Stimulated activated naive CD8-positive, alpha-beta T cell treated with anti-CD3 and anti-CD28 coated beads, Interleukin-15, Interleukin-2, amounts not matched to agents 100 ng/mL and 50 ng/mL, for 24 hours (primary cell): ENCODE data around the gene GLIPR1.
"Not testable (repeated sequence)": the region's sequence is repeated elsewhere in the genome, so short reads cannot be mapped to it uniquely, and the experiment has no call there.

Source experiments
- H3K27ac Mint-ChIP-seq: one replicate; pipeline ENCODE4 v1.8.0; 2021; ENCODE audit warnings: mild to moderate bottlenecking, mixed read lengths
- H3K27me3 Mint-ChIP-seq: one replicate; pipeline ENCODE4 v1.8.0; 2021; ENCODE audit warnings: mixed read lengths
- H3K36me3 Mint-ChIP-seq: one replicate; pipeline ENCODE4 v1.8.0; 2021; ENCODE audit warnings: low read depth, mixed read lengths
- H3K4me1 Mint-ChIP-seq: one replicate; pipeline ENCODE4 v1.8.0; 2021; ENCODE audit warnings: low read depth, mixed read lengths
- H3K4me3 Mint-ChIP-seq: one replicate; pipeline ENCODE4 v1.8.0; 2021; ENCODE audit warnings: mild to moderate bottlenecking, mixed read lengths
- H3K9me3 Mint-ChIP-seq: one replicate; pipeline ENCODE4 v1.8.0; 2021; ENCODE audit warnings: mixed read lengths

Gene GLIPR1

GRCh38 chr12:75480469-75480949 lies at the start of gene GLIPR1:
Gene GLIPR1, plus strand, starts transcription at chr12:75480755. Its CDS starts 126 bp downstream, at chr12:75480881.
- Mint-ChIP-seq H3K36me3 (peaks cover 23% of the 10 kb centered on the region), H3K9me3 (no peaks in the 10 kb centered on the region), H3K27me3 (no peaks in the 10 kb centered on the region), H3K4me1 (peaks cover 95% of the 10 kb centered on the region), H3K4me3 (peak within 1 kb of the TSS; percentile 96), H3K27ac (peak within 1 kb of the TSS; percentile 97)

- Mint-ChIP-seq H3K36me3 (no peaks in the 10 kb centered on the region), H3K27me3 (no peaks in the 10 kb centered on the region), H3K4me3 (no peak overlapping the region), H3K4me1 (no peaks in the 10 kb centered on the region), H3K27ac (no peak overlapping the region), H3K9me3 (peaks cover 13% of the 10 kb centered on the region)
Observed at GRCh38 chr12:75432924-75433323, 47.6 kb upstream of the GLIPR1 start.

GRCh38 chr12:75437564-75437963 lies 43.0 kb upstream of the GLIPR1 start:
- Mint-ChIP-seq H3K27ac (no peak overlapping the region), H3K4me3 (no peak overlapping the region), H3K4me1 (peaks cover 4% of the 10 kb centered on the region)

GRCh38 chr12:75438059-75438754 lies 42.3 kb upstream of the GLIPR1 start:
- Mint-ChIP-seq H3K4me1 (peaks cover 4% of the 10 kb centered on the region), H3K36me3 (no peaks in the 10 kb centered on the region), H3K27ac (no peak overlapping the region), H3K9me3 (no peaks in the 10 kb centered on the region), H3K27me3 (peaks cover 4% of the 10 kb centered on the region), H3K4me3 (no peak overlapping the region)

More at GRCh38 chr12:75437564-75437963, 43.0 kb upstream of the GLIPR1 start:
- no peaks in the 10 kb centered on the region for H3K9me3 Mint-ChIP-seq
- H3K27me3 Mint-ChIP-seq: no peaks in the 10 kb centered on the region
- no peaks in the 10 kb centered on the region for H3K36me3 Mint-ChIP-seq

- Mint-ChIP-seq H3K9me3 (no peaks in the 10 kb centered on the region), H3K27me3 (peaks cover 10% of the 10 kb centered on the region), H3K27ac (no peak overlapping the region), H3K4me3 (no peak overlapping the region), H3K4me1 (peaks cover 4% of the 10 kb centered on the region), H3K36me3 (no peaks in the 10 kb centered on the region)
Observed at GRCh38 chr12:75439048-75439447, 41.5 kb upstream of the GLIPR1 start.

GRCh38 chr12:75439930-75440329 lies 40.6 kb upstream of the GLIPR1 start:
- Mint-ChIP-seq H3K9me3 (no peaks in the 10 kb centered on the region), H3K36me3 (no peaks in the 10 kb centered on the region), H3K4me1 (peaks cover 4% of the 10 kb centered on the region), H3K27me3 (peaks cover 10% of the 10 kb centered on the region), H3K27ac (no peak overlapping the region), H3K4me3 (no peak overlapping the region)

- not testable (repeated sequence) for H3K4me3 Mint-ChIP-seq, H3K9me3 Mint-ChIP-seq, H3K36me3 Mint-ChIP-seq, H3K4me1 Mint-ChIP-seq, H3K27ac Mint-ChIP-seq
- peaks cover 10% of the 10 kb centered on the region for H3K27me3 Mint-ChIP-seq
Observed at GRCh38 chr12:75441687-75442449, 38.7 kb upstream of the GLIPR1 start.

GRCh38 chr12:75442454-75442853 lies 38.1 kb upstream of the GLIPR1 start:
- not testable (repeated sequence) for H3K4me1 Mint-ChIP-seq, H3K36me3 Mint-ChIP-seq, H3K4me3 Mint-ChIP-seq, H3K27ac Mint-ChIP-seq, H3K9me3 Mint-ChIP-seq
- peaks cover 10% of the 10 kb centered on the region for H3K27me3 Mint-ChIP-seq

- H3K4me3 Mint-ChIP-seq: no peak overlapping the region
- H3K27me3 Mint-ChIP-seq: peaks cover 10% of the 10 kb centered on the region
- H3K36me3 Mint-ChIP-seq: no peaks in the 10 kb centered on the region
- H3K9me3 Mint-ChIP-seq: no peaks in the 10 kb centered on the region
- H3K27ac Mint-ChIP-seq: no peak overlapping the region
- H3K4me1 Mint-ChIP-seq: peaks cover 4% of the 10 kb centered on the region
Observed at GRCh38 chr12:75443709-75444108, 36.8 kb upstream of the GLIPR1 start.

- H3K4me3 Mint-ChIP-seq: no peak overlapping the region
Observed at GRCh38 chr12:75444429-75445136, 36.0 kb upstream of the GLIPR1 start.

GRCh38 chr12:75445137-75445507 lies 35.4 kb upstream of the GLIPR1 start:
- not testable (repeated sequence) for H3K9me3 Mint-ChIP-seq, H3K4me1 Mint-ChIP-seq, H3K4me3 Mint-ChIP-seq, H3K36me3 Mint-ChIP-seq, H3K27ac Mint-ChIP-seq
- peaks cover 10% of the 10 kb centered on the region for H3K27me3 Mint-ChIP-seq

More at GRCh38 chr12:75444429-75445136, 36.0 kb upstream of the GLIPR1 start:
- no peak overlapping the region for H3K27ac Mint-ChIP-seq
- peaks cover 10% of the 10 kb centered on the region for H3K27me3 Mint-ChIP-seq
- no peaks in the 10 kb centered on the region for H3K36me3 Mint-ChIP-seq
- H3K4me1 Mint-ChIP-seq: peaks cover 4% of the 10 kb centered on the region
- no peaks in the 10 kb centered on the region for H3K9me3 Mint-ChIP-seq

GRCh38 chr12:75446857-75447256 lies 33.7 kb upstream of the GLIPR1 start:
- Mint-ChIP-seq H3K4me3 (no peak overlapping the region), H3K4me1 (no peaks in the 10 kb centered on the region), H3K27me3 (peaks cover 10% of the 10 kb centered on the region), H3K9me3 (no peaks in the 10 kb centered on the region), H3K27ac (no peak overlapping the region), H3K36me3 (no peaks in the 10 kb centered on the region)

GRCh38 chr12:75447691-75448393 lies 32.7 kb upstream of the GLIPR1 start:
- Mint-ChIP-seq H3K4me1 (no peaks in the 10 kb centered on the region), H3K27ac (no peak overlapping the region), H3K36me3 (no peaks in the 10 kb centered on the region), H3K4me3 (no peak overlapping the region), H3K27me3 (peaks cover 10% of the 10 kb centered on the region), H3K9me3 (no peaks in the 10 kb centered on the region)

GRCh38 chr12:75452675-75453330 lies 27.8 kb upstream of the GLIPR1 start:
- no peak overlapping the region for H3K4me3 Mint-ChIP-seq
- H3K9me3 Mint-ChIP-seq: peaks cover 5% of the 10 kb centered on the region
- H3K27me3 Mint-ChIP-seq: no peaks in the 10 kb centered on the region
- no peaks in the 10 kb centered on the region for H3K36me3 Mint-ChIP-seq
- peaks cover 12% of the 10 kb centered on the region for H3K4me1 Mint-ChIP-seq
- H3K27ac Mint-ChIP-seq: no peak overlapping the region
